K562 (cell line): Measurements from ENCODE around the gene RHNO1. TPM values are rescaled to one million over a fixed set of nuclear protein-coding genes. Genes with fewer than 3 reads are reported as not detected.

Experiments
- ATAC-seq: fragments of 200-7000 bp; cut with Tn5 transposase; 3 replicates; pipeline ENCODE4 v1.9.1; 2020; ENCODE audit warnings: moderate library complexity
- BruUV-seq: library from RNA; stranded (reverse); fragments of 400-500 nt; replicated peaks from 2 replicates; lab custom pipeline; 2021; lab: Mats Ljungman, UMichigan
- CTCF ChIA-PET: fragments of 300-600 bp; formaldehyde crosslinking; extraction: SDS; loops from one replicate; lab custom pipeline; 2021; ENCODE audit warnings: low intra/inter-chr PET ratio; lab: Yijun Ruan, JAX
- POLR2A ChIA-PET: fragments of 300-600, 350-650 bp; sonication (Branson Sonifier 250); formaldehyde crosslinking; extraction: SDS; loops from one replicate; lab custom pipeline; 2021; ENCODE audit warnings: antibody characterized with exemption, inconsistent platforms; lab: Yijun Ruan, JAX
- DNase-seq, 4 experiments: peaks; one replicate each; pipeline versions ENCODE4 v3.0.0 to v3.0.0-alpha.2; 2011 to 2018; ENCODE audit warnings: low spot score in 3 of 4, mixed read lengths in 3 of 4; ENCODE audit errors: extremely low read depth in 1 of 4
- FAIRE-seq: peaks from 2 replicates; lab custom pipeline; 2011; peaks lifted over from hg19 to GRCh38; lab: Jason Lieb, UNC
- H2AFZ ChIP-seq: 2 replicates; pipeline ENCODE4 v1.6.0; 2011; ENCODE audit warnings: low read depth, low read length, control low read depth, inconsistent platforms
- H3K27ac ChIP-seq: fragments of 200-600 bp; 3 replicates; pipeline ENCODE4 v1.8.0; 2011; ENCODE audit warnings: low read depth, mild to moderate bottlenecking, control low read depth, inconsistent platforms, low read length, moderate library complexity, mixed read lengths; ENCODE audit errors: extremely low read depth
- H3K27me3 ChIP-seq, 2 experiments: fragments of 300-600 bp in 1 of 2; 2 replicates in 1 of 2; 3 replicates in 1 of 2; pipeline versions ENCODE4 v1.6.0 to v1.8.0; 2011; ENCODE audit warnings: inconsistent platforms in 2 of 2, low read length in 2 of 2, mild to moderate bottlenecking in 1 of 2, mixed read lengths in 1 of 2, moderate library complexity in 1 of 2; ENCODE audit not compliant: control insufficient read depth in 2 of 2, insufficient read depth in 2 of 2
- H3K36me3 ChIP-seq: fragments of 300-600 bp; 3 replicates; pipeline ENCODE4 v1.8.0; 2011; ENCODE audit warnings: mild to moderate bottlenecking, low read length, inconsistent platforms; ENCODE audit not compliant: control insufficient read depth, insufficient read depth
- H3K4me1 ChIP-seq, 2 experiments: fragments of 200-600 bp in 1 of 2; replicated peaks in 1 of 2; 2 replicates in 1 of 2; 3 replicates in 1 of 2; pipeline versions ENCODE4 v1.5.1 to v1.8.0; 2011; ENCODE audit warnings: inconsistent platforms in 2 of 2, low read length in 2 of 2, mild to moderate bottlenecking in 1 of 2, mixed read lengths in 1 of 2, moderate library complexity in 1 of 2; ENCODE audit not compliant: control insufficient read depth in 2 of 2, insufficient read depth in 2 of 2
- H3K4me2 ChIP-seq: 2 replicates; pipeline ENCODE4 v1.6.1; 2011; ENCODE audit warnings: low read length, control low read depth, inconsistent platforms, mixed read lengths; ENCODE audit not compliant: insufficient read depth
- H3K4me3 ChIP-seq: fragments of 200-600 bp; sonication (generic), shearing (Covaris generic); 2 replicates; pipeline ENCODE4 v1.5.1; 2016; ENCODE audit warnings: control low read depth, inconsistent platforms
- H3K79me2 ChIP-seq: fragments of 200-600 bp; 3 replicates; pipeline ENCODE4 v1.8.0; 2011; ENCODE audit warnings: low read length, inconsistent platforms; ENCODE audit not compliant: control insufficient read depth, insufficient read depth
- H3K9ac ChIP-seq, 2 experiments: 2 replicates each; pipeline versions ENCODE4 v1.6.0 to v1.6.1; 2011; ENCODE audit warnings: low read depth in 2 of 2, low read length in 2 of 2, control low read depth in 1 of 2, inconsistent platforms in 1 of 2, mild to moderate bottlenecking in 1 of 2, mixed read lengths in 1 of 2; ENCODE audit not compliant: insufficient read depth in 1 of 2
- H3K9me1 ChIP-seq: one replicate; pipeline ENCODE4 v1.6.0; 2011; ENCODE audit warnings: inconsistent platforms, mild to moderate bottlenecking, low read length, moderate library complexity; ENCODE audit not compliant: control insufficient read depth, insufficient read depth
- H3K9me3 ChIP-seq: replicated peaks from 2 replicates; pipeline ENCODE4 v1.5.1; 2011; ENCODE audit warnings: low read depth, low read length, inconsistent platforms; ENCODE audit not compliant: control insufficient read depth, insufficient read depth
- H4K20me1 ChIP-seq: replicated peaks from 2 replicates; pipeline ENCODE4 v1.6.1; 2011; ENCODE audit warnings: low read length, inconsistent platforms, mixed read lengths; ENCODE audit not compliant: control insufficient read depth, insufficient read depth
- CHD1 ChIP-seq: fragments of 200-600 bp; sonication (generic); IDR thresholded peaks from one replicate; pipeline ENCODE4 v1.6.1; 2012; ENCODE audit warnings: mild to moderate bottlenecking, moderate library complexity, low read length, inconsistent platforms
- HNRNPL ChIP-seq: fragments of 200-400 bp; formaldehyde crosslinking; IDR thresholded peaks from 2 replicates; pipeline ENCODE4 v1.6.1; 2017; ENCODE audit warnings: low read depth, mild to moderate bottlenecking, low read length
- KHSRP ChIP-seq: fragments of 450-650 bp; IDR thresholded peaks from 2 replicates; pipeline ENCODE4 v1.6.1; 2017
- ZNF445 ChIP-seq: fragments of 250-450 bp; sonication (Bioruptor Pico); IDR thresholded peaks from 2 replicates; pipeline ENCODE4 v1.4.0; 2020; ENCODE audit warnings: low read depth, mild to moderate bottlenecking, moderate library complexity
- ZNF766 ChIP-seq: fragments of 200-800 bp; sonication (Bioruptor generic); conservative IDR thresholded peaks from 2 replicates; pipeline ENCODE4 v1.6.1; 2016; ENCODE audit warnings: missing genetic modification characterization, missing compliant biosample characterization
- whole genome bisulfite sequencing: fragments of 100-300 bp; shearing (Covaris generic); methylation state at CpG from one replicate; pipeline ENCODE4 v1.1.6; 2016; ENCODE audit warnings: low coverage, mixed read lengths; ENCODE audit not compliant: insufficient coverage; ENCODE audit errors: missing lambda C conversion rate; 5-methylcytosine and 5-hydroxymethylcytosine counted together
- in situ Hi-C: fragments of 300-500 bp; cut with MboI; formaldehyde crosslinking; loops from 4 replicates; pipeline ENCODE4 v1.15.0; 2018; ENCODE audit warnings: inconsistent platforms, mixed read lengths
- intact Hi-C: fragments of 100-400 bp; cut with micrococcal nuclease; formaldehyde crosslinking; loops from 2 replicates; pipeline ENCODE4 v1.14.2; 2022
- polyA plus RNA-seq, 8 experiments: library from polyadenylated mRNA; depleted of rRNA in 4 of 8; stranded (reverse) in 5 of 8; unstranded in 3 of 8; fragments of >200 nt; fragmentation: Nextera tagmentation in 2 of 8; fragmentation: Illumina TruSeq in 1 of 8; extraction: Ambion mirVana in 2 of 8; extraction: Trizol in 1 of 8; gene quantifications; 2 replicates each; pipeline versions ENCODE4 v1.2.1 to v1.2.3, GENCODE V29; 2011 to 2014; ENCODE audit warnings: inconsistent platforms in 1 of 8, missing spikeins in 1 of 8
- total RNA-seq, 7 experiments: library from RNA; depleted of rRNA in 6 of 7; stranded (reverse); fragments of >200 nt in 6 of 7; fragmentation: Illumina TruSeq in 2 of 7; extraction: Trizol in 2 of 7; gene quantifications; 2 replicates each; pipeline versions ENCODE4 v1.2.1 to v1.2.3, GENCODE V29; 2011 to 2021; ENCODE audit warnings: low replicate concordance in 1 of 7
- TF ChIP-seq, protein P1 (sequence below), 2 experiments: fragments of 450-650 bp in 1 of 2; sonication (generic) in 1 of 2; formaldehyde crosslinking; conservative IDR thresholded peaks; 2 replicates each; pipeline versions ENCODE4 v1.4.0 to v1.8.1; 2020 to 2022; ENCODE audit warnings: mild to moderate bottlenecking in 1 of 2, missing genetic modification reagents in 1 of 2
- TF ChIP-seq, protein P2 (sequence below): fragments of 250-450 bp; sonication (Bioruptor Pico); IDR thresholded peaks from 2 replicates; pipeline ENCODE4 v1.5.1; 2021; ENCODE audit warnings: mild to moderate bottlenecking
- TF ChIP-seq, protein P3 (sequence below), 3 experiments: IDR thresholded peaks in 2 of 3; conservative IDR thresholded peaks in 1 of 3; 2 replicates each; pipeline ENCODE4 v1.5.1; 2011 to 2012; ENCODE audit warnings: low read length in 3 of 3, mild to moderate bottlenecking in 3 of 3, control low read depth in 2 of 3, improper control_type of control experiment in 1 of 3, inconsistent platforms in 1 of 3, low read depth in 1 of 3, mixed read lengths in 1 of 3, moderate library complexity in 1 of 3; ENCODE audit not compliant: insufficient read depth in 2 of 3
- TF ChIP-seq, protein P4 (sequence below): fragments of 250-450 bp; sonication (Bioruptor Pico); IDR thresholded peaks from 2 replicates; pipeline ENCODE4 v1.5.0; 2021; ENCODE audit warnings: mild to moderate bottlenecking, moderate library complexity
- TF ChIP-seq, protein P5 (sequence below): IDR thresholded peaks from 2 replicates; pipeline ENCODE4 v1.6.1; 2011; ENCODE audit warnings: borderline replicate concordance, low read depth, mild to moderate bottlenecking, moderate library complexity, low read length; ENCODE audit not compliant: insufficient read depth, poor library complexity, severe bottlenecking

The RHNO1 gene
- total and polyA plus RNA-seq, 9 of the 15 experiments (the other 6 are each of a cell fraction or from before 2014, with no cell fraction given), result 20.8 to 62.7 (median 28.8) TPM

DNA sequence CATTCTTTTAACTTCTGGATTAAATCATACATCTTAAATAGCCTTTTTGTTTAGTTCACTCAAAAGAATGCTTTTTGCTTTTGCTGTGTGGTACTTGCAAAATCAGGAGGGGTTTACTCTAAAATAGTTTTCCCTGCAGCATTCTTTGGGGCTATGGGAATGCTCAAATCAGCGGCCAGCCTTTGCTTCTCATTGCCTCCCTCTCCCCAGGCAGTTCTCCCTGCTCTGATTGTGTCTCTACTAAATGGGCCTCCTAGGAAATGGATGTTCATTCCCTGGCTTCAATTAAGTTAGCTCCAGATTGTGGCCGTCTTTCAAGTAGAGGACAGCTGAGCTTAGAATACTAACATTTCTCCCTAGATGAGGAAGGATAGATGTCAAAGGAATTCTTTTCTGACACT lies 18.0 kb downstream of the RHNO1 start:
- H3K9me1 ChIP-seq, result no peaks in the 10 kb centered on the region
- H3K9me3 ChIP-seq, result no peaks in the 10 kb centered on the region
- POLR2A ChIA-PET, result interaction anchor here (0.6 to 1.0 kb wide), 2 partner anchors 17 to 184 kb away, joined by 3 to 7 read pairs; no protein-coding TSS in a partner anchor
- WGBS, result 0% methylated on average over 2 of the region's 2 CpGs
- H4K20me1 ChIP-seq, result no peaks in the 10 kb centered on the region
- no TSS peak for BruUV-seq
- peaks cover 8% of the 10 kb centered on the region for H3K79me2 ChIP-seq
- no peak overlapping the region for H2AFZ ChIP-seq
- no peak for ATAC-seq
- no peak for FAIRE-seq
- no peaks in the 10 kb centered on the region for H3K27me3 ChIP-seq
- intact Hi-C loops (no loop called here), in situ Hi-C loops (no loop called here)
- H3K36me3 ChIP-seq, result no peaks in the 10 kb centered on the region
- CTCF ChIA-PET, result no interaction called here
- H3K27ac ChIP-seq, result no peak overlapping the region
- no peak for DNase-seq
- no peak overlapping the region for H3K4me2 ChIP-seq
- H3K4me1 ChIP-seq, result peaks cover 2 to 13% of the 10 kb centered on the region in 2 experiments; a peak in 3 of 5 replicates
- H3K9ac ChIP-seq, result no peak overlapping the region
- no peak overlapping the region for H3K4me3 ChIP-seq
- TF ChIP-seq, protein P1, sequence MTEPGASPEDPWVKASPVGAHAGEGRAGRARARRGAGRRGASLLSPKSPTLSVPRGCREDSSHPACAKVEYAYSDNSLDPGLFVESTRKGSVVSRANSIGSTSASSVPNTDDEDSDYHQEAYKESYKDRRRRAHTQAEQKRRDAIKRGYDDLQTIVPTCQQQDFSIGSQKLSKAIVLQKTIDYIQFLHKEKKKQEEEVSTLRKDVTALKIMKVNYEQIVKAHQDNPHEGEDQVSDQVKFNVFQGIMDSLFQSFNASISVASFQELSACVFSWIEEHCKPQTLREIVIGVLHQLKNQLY (CRISPR knock-in tag; conservative IDR thresholded peaks at IDR 0.05), result no peak
- TF ChIP-seq, protein P2, sequence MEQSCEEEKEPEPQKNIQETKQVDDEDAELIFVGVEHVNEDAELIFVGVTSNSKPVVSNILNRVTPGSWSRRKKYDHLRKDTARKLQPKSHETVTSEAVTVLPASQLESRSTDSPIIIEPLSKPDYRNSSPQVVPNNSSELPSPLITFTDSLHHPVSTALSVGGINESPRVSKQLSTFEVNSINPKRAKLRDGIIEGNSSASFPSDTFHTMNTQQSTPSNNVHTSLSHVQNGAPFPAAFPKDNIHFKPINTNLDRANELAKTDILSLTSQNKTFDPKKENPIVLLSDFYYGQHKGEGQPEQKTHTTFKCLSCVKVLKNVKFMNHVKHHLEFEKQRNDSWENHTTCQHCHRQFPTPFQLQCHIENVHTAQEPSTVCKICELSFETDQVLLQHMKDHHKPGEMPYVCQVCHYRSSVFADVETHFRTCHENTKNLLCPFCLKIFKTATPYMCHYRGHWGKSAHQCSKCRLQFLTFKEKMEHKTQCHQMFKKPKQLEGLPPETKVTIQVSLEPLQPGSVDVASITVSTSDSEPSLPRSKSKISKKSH (CRISPR knock-in tag), result no peak
- TF ChIP-seq CHD1 (no peak), ZNF766 (CRISPR knock-in tag) (no peak), ZNF445 (CRISPR knock-in tag) (no peak), HNRNPL (no peak), KHSRP (no peak)
- TF ChIP-seq, protein P3, sequence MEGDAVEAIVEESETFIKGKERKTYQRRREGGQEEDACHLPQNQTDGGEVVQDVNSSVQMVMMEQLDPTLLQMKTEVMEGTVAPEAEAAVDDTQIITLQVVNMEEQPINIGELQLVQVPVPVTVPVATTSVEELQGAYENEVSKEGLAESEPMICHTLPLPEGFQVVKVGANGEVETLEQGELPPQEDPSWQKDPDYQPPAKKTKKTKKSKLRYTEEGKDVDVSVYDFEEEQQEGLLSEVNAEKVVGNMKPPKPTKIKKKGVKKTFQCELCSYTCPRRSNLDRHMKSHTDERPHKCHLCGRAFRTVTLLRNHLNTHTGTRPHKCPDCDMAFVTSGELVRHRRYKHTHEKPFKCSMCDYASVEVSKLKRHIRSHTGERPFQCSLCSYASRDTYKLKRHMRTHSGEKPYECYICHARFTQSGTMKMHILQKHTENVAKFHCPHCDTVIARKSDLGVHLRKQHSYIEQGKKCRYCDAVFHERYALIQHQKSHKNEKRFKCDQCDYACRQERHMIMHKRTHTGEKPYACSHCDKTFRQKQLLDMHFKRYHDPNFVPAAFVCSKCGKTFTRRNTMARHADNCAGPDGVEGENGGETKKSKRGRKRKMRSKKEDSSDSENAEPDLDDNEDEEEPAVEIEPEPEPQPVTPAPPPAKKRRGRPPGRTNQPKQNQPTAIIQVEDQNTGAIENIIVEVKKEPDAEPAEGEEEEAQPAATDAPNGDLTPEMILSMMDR (IDR thresholded peaks at IDR 0.05 in 2 of 3, conservative IDR thresholded peaks at IDR 0.05 in 1 of 3; ENCODE audit: insufficient read depth in 2 of 3, low read depth in 1 of 3, low read length in 3 of 3), result no peak
- TF ChIP-seq, protein P4, sequence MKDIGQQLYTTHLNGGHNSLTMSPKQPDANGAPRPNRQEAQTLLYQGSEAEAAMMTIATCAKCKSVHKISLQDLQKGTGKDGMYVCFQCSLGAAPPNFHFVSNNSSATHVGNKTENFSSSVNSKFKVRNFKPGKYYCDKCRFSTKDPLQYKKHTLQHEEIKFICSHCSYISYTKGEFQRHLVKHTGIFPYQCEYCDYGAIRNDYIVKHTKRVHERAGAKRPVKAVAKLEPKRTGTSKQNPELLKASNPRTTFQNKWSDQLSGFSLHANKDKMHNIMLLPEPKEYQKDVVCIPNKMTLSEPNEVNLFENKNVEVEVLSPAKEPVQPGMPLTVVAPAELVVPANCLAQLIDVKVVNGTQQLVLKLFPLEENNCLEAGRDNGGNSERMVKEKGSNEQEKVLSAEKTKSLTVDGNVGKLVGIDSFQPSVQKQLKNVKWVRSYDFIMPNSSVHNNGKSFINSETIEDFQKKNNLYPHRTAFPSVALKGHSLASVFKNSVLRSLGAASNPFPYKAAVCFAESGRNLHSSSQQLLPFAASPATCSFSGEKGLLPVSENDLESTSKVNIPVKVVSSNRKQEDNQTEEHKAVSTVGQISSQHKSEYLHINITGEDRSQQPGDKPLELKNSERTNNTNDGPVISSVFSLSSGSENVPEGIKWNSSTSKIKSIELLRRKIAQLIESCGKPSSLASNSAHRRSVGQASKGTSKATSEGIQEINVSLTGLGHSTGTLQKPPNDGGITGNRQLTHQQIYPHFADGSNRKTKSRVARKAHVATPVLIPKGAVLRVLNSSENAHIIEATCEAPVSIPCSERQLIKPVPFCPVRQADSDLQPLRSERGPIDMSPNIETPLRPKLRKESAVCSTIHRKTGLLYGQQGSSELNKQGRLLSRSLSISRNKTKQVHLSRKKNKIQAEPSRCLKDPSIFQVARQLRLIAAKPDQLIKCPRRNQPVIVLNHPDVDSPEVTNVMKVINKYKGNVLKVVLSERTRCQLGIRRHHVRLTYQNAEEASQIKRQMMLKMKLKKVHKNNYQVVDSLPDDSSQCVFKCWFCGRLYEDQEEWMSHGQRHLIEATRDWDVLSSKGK, result no peak
- TF ChIP-seq, protein P5, sequence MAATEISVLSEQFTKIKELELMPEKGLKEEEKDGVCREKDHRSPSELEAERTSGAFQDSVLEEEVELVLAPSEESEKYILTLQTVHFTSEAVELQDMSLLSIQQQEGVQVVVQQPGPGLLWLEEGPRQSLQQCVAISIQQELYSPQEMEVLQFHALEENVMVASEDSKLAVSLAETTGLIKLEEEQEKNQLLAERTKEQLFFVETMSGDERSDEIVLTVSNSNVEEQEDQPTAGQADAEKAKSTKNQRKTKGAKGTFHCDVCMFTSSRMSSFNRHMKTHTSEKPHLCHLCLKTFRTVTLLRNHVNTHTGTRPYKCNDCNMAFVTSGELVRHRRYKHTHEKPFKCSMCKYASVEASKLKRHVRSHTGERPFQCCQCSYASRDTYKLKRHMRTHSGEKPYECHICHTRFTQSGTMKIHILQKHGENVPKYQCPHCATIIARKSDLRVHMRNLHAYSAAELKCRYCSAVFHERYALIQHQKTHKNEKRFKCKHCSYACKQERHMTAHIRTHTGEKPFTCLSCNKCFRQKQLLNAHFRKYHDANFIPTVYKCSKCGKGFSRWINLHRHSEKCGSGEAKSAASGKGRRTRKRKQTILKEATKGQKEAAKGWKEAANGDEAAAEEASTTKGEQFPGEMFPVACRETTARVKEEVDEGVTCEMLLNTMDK, result no peak
